ENCODE results near the gene MYL12A.

Gene MYL12A

DNA sequence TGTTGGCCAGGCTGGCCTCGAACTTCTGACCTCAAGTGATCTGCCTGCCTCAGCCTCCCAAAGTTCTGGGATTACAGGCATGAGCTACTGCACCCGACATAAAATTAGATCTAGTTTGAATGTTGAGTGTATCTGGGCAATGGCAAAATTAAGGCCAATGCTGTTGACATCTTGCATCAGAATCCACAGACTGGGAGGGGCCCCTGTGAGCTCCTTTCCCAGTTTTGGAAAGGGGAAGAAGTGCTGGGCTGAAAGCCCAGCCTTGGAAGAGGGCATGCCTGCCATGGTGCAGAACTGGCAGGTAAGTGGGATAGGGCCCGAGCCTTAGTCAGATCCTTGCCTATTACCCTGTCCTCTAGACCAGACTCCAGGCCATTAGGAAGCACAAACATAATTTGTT, 23.4 kb upstream of the MYL12A start:
- DNase-seq (ENCODE audit: low read depth in 2 of 2) = no peak

- no peak for DNase-seq (ENCODE audit: low read depth in 2 of 2)
These were observed 22.0 kb upstream of the MYL12A start for GRCh38 chr18:3225588-3225987.

- no peak for DNase-seq (ENCODE audit: low read depth in 2 of 2)
These were observed 21.6 kb upstream of the MYL12A start for GRCh38 chr18:3226048-3226447.

DNA sequence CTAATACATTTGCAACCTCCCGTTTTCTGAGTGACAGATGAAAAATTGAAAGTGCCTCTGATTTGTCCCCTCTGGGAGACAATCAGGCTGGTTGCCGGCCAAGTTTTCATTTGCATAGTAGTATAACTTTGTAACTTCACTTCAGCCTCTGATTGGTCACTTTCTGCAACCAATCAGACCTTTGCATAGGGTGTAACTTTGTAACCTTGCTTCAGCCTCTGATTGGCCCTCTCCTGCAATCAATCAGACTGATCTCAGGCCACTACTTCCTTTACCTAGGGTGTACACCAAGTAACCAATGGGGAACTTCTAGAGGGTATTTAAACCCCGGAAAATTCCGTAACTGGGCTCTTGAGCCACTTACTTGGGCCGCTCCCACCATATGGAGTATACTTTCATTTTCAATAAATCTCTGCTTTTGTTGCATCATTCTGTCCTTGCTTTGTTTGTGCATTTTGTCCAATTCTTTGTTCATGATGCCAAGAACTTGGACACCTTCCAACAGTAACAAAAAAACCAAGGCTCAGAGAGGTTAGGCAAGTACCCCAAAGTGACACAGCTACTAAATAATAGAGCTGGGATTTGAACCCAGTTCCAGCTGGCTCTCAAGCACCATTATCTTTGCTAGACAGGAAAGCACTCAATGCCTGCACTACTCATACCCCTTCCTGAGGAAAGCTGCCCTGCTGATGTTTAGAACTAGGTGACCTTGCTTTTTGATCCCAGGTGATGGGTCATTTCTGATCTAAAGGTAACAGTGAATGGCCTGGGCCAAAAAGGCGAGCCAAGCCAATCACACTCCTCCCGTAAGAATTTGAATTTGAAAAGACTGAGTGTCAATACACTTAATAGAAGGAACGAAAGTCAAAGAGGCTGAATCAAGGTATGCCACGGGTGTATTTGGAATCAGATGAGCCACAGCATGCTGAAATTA, 16.9 kb upstream of the MYL12A start:
- DNase-seq (ENCODE audit: low read depth in 2 of 2) = no peak

DNA sequence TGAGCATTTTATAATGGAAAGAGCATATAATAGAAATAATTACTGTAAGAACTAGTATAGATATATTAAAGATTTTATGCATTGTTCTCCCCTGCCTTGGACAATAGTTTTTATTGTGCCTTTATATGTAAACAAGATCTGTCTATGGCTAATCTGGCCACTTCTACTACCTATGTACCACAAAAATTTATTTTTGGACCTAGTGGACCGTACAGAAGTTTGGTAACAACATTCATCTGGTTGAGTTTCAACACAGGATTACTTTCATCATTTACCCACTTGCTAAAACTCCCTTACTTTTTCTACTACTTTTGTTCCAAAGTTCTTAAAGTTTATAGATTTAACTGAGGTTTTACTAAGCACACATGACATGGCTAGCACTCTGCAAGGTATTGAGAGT, 14.6 kb upstream of the MYL12A start:
- no peak for DNase-seq (ENCODE audit: low read depth in 2 of 2)

DNA sequence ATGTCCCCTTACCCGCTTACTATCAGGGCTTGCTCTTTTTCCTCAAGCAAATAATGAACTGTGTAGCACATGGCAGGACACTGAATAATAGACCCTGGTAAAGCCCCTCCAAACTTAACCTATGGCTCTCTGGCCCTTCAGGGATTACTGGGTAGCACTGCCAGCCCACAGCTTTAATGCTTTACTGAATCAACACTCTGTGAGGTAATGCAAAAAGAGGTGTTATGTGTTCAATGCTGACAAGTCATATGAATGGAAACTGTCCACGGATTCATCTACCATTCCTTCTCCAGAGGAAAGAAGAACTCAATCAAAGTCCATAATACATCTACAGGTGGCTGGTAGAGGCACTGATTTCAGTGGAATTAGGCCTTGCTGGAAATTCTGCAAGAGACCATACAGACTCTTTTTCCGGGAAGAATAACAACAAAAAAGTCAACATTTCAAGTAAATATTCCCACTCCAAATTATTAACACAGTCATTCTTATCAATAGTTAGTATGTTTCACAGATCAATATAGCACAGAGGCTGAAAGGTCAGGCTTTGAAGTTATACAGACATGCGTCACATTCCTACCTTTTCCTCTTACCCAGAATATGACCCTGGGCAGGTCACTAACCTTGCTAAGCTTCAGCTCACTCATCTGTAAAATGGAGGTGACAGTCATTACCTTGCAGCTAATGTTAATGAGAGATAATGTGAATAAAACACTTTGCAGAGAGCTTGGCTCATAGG, 14.0 kb upstream of the MYL12A start:
- no peak for DNase-seq (ENCODE audit: low read depth in 2 of 2)

DNA sequence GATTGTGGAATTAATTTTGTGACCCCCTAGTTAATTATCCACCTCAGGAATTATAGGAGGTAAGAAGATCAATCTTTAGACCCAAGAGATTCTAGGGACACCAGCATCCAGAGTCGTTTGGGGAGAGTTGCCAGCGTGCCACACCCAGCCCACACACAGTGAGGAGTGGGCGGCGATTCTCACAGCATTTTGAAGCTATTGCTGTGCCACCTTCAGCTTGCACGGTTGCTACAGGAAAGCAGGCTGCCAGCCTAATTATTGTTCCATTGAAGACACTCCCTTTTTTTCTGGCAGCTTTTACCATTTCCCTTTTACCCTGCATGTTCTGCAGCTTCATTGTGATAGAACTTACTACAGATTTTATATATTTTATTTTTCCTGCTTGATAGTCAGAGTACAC, 13.1 kb upstream of the MYL12A start:
- DNase-seq (ENCODE audit: low read depth in 2 of 2) = no peak

GRCh38 chr18:3235846-3236245, 11.8 kb upstream of the MYL12A start:
- no peak for DNase-seq (ENCODE audit: low read depth in 2 of 2)

- DNase-seq (ENCODE audit: low read depth in 2 of 2) = no peak
These were observed 11.1 kb upstream of the MYL12A start for GRCh38 chr18:3236470-3236869.

GRCh38 chr18:3238742-3239141, 8.9 kb upstream of the MYL12A start:
- no peak for DNase-seq (ENCODE audit: low read depth in 2 of 2)

DNA sequence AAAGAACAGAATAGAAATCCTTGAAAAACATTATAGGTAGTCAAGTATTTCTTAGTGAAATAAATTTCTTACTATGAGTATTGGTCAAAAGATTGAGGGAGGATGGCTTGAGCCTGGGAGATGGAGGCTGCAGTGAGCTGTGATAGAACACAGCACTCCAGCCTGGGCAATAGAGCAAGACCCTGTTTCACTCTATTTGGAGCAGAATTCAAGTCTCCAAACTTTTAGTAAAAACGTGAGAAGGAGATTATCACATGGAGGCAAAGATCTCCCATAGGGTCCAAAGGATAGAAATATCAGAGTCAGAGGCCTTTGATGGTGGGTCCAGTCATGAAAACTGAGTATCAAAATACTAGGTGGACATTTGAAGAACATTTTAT, 2.4 kb upstream of the MYL12A start:
- no peak for DNase-seq (ENCODE audit: low read depth in 2 of 2)

- peak in 1 of 2 donors; percentile 67 for DNase-seq (ENCODE audit: low read depth in 2 of 2)
These were observed 1.6 kb upstream of the MYL12A start for GRCh38 chr18:3245853-3246634.

- no peak for DNase-seq (ENCODE audit: low read depth in 2 of 2)
These were observed 864 bp upstream of the MYL12A start for GRCh38 chr18:3246635-3247239.

DNA sequence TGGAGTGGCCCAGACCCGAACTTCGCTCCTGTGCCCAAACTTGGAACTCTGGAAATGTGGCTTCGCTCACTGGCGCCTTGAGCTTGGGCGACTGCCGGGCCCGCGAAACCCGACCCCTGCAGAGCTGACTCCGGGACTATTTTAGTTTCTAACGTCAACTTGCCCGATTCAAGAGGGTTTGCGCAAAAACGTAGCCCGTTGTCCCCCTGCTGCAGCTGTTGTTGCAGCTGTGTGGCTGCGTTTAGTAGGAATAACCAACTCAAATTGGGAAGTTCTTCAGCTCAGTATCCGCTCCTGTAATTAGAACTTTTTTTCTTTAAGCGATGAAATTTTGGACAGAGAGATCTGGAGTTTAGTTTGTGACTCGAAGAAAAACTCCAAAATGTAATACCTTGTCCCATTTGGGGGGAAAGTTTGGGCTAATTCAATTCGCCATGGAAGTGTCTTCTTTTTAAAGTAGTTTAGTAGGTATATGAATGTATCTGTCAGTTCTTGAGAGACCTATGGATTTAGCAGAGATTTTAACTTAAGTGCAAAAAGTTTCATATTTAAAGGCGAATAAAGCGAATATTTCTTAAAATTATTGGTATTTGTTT, 559 bp downstream of the MYL12A start:
- no peak for DNase-seq (ENCODE audit: low read depth in 2 of 2)

DNA sequence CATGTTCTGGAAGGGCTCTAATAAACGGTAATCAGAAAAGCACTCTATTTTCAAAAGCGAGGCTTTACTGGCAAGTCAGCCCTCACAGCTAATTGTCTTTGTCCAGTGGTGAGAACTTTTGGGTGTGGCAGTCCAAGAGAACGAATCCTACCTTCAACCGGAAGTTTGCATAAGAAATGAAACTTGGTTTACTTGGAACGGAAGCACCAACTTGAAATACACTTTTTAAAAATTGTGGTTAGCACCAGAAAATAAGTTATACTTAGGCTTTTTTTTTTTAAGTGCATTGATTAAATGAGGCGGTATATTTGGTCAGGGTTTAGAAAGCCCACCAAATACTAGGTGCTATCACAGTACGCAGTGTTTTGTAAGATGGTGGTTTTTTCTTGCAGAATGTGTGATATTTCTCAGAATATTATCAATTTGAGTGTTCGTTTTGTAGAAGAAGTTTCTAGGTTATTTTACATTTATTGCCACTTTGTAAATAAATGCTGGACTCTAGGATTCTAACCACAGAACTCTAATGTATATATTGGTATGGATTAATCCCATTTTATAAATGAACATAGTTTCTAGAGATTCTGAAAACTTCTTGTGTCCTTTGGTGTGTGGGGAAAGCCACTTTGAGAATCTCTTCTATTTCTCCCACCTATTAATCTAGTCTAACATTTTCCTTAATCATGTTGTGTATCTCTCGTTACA, 1.2 kb downstream of the MYL12A start:
- DNase-seq (ENCODE audit: low read depth in 2 of 2) = no peak

GRCh38 chr18:3250237-3251107, 2.9 kb downstream of the MYL12A start:
- no peak for DNase-seq (ENCODE audit: low read depth in 2 of 2)

DNA sequence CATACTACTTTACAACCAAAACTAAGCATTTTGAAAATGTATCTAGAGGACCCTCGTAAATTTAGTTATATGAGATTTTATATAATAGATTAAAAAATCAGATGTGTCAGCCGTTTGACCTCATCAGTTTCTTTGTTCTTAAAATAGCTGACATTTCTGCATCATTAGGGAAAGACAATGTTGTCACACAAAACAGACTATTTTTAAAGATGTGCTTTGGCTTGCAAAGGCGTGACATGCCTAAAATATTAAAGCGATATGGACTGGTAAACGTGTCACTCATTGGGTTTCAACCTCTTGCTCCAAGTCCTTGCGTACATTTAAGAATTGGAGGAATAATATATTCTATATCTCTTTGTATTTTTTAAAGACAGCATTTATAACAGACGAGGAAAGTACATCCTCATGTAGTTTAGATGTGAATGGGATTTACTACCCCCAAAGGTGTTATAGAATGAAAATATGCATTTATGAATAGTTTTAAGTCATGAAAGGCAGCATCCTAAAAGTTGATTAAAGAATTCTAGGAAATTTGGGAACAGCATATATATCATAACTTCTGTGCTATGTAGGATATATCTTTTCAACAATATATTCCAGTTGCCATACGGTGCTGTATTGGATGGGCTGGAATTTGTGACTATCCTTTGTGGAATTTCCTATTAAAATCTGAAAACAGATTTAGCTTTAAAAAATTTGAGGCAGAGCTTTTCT, 3.8 kb downstream of the MYL12A start:
- DNase-seq (ENCODE audit: low read depth in 2 of 2) = no peak

DNA sequence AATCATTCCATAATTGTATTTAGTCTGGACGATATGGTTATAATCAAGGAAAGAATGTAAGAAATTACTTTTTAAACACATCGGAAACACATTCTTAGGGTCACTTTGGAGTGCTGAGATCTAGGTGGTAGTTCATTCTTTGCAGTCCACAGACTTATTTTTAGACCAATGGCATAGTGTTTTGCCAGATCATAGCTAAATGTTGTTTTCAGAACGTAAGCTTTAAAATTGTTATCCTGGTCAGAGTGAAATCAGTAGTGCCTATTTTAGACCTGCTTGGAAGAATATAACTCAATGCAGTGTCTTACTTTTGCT, 4.3 kb downstream of the MYL12A start:
- DNase-seq (ENCODE audit: low read depth in 2 of 2) = no peak

GRCh38 chr18:3252843-3253242, 5.2 kb downstream of the MYL12A start:
- DNase-seq (ENCODE audit: low read depth in 2 of 2) = no peak
